K562 (cell line): Measurements from ENCODE around the gene CTSD. TPM values are rescaled to one million over a fixed set of nuclear protein-coding genes. Genes with fewer than 3 reads are reported as not detected.

Experiments
- C11orf30 ChIP-seq: fragments of 450-650 bp; IDR thresholded peaks from 2 replicates; pipeline ENCODE4 v1.6.1; 2016; ENCODE audit warnings: low read depth, mild to moderate bottlenecking
- JUND ChIP-seq, 2 experiments: IDR thresholded peaks; 2 replicates in 1 of 2; 3 replicates in 1 of 2; pipeline ENCODE4 v1.6.1; 2011; ENCODE audit warnings: borderline replicate concordance in 2 of 2, low read depth in 2 of 2, low read length in 2 of 2, improper control_type of control experiment in 1 of 2, missing biosample characterization in 1 of 2, missing genetic modification characterization in 1 of 2, missing genetic modification reagents in 1 of 2
- RCOR1 ChIP-seq, 2 experiments: IDR thresholded peaks; 2 replicates each; pipeline ENCODE4 v1.6.1; 2012; ENCODE audit warnings: low read depth in 2 of 2, low read length in 2 of 2, borderline replicate concordance in 1 of 2, improper control_type of control experiment in 1 of 2
- ZNF318 ChIP-seq, 2 experiments: fragments of 450-650 bp; IDR thresholded peaks; 2 replicates each; pipeline ENCODE4 v1.6.1; 2016; ENCODE audit warnings: mild to moderate bottlenecking in 2 of 2, borderline replicate concordance in 1 of 2, low read depth in 1 of 2, moderate library complexity in 1 of 2
- polyA plus RNA-seq, 8 experiments: library from polyadenylated mRNA; depleted of rRNA in 4 of 8; stranded (reverse) in 5 of 8; unstranded in 3 of 8; fragments of >200 nt; fragmentation: Nextera tagmentation in 2 of 8; fragmentation: Illumina TruSeq in 1 of 8; extraction: Ambion mirVana in 2 of 8; extraction: Trizol in 1 of 8; gene quantifications; 2 replicates each; pipeline versions ENCODE4 v1.2.1 to v1.2.3, GENCODE V29; 2011 to 2014; ENCODE audit warnings: inconsistent platforms in 1 of 8, missing spikeins in 1 of 8
- total RNA-seq, 7 experiments: library from RNA; depleted of rRNA in 6 of 7; stranded (reverse); fragments of >200 nt in 6 of 7; fragmentation: Illumina TruSeq in 2 of 7; extraction: Trizol in 2 of 7; gene quantifications; 2 replicates each; pipeline versions ENCODE4 v1.2.1 to v1.2.3, GENCODE V29; 2011 to 2021; ENCODE audit warnings: low replicate concordance in 1 of 7

CTSD gene
- total and polyA plus RNA-seq, 9 of the 15 experiments (the other 6 are each of a cell fraction or from before 2014, with no cell fraction given) = 1.0 to 112 (median 40.9) TPM

DNA sequence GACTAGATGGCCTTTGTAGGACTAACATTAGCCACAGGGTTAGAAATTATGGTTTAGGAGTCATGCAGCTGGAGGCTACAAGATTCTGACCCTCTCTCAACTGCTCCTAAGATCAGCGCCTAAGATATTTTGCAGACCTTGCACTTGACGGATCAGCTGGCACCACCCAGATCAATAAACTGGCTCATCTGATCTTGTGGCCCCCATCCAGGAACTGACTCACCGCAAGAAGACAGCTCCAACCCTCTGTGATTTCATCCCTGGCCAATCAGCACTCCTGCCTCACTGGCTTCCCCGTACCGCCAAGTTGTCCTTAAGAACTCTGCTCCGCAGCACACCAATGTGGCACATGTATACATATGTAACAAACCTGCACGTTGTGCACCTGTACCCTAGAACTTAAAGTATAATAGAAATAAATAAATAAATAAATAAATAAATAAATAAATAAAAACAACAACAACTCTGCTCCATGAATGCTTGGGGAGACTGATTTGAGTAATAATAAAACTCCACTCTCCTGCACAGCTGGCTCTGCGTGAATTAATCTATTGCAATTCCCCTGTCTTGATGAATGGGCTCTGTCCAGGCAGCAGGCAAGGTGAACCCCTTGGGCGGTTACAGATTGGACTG lies 5.7 kb upstream of the CTSD start (continued):
- 0 out of 4 replicates have a peak, but pooled peaks of 1 of the 2 experiments have one; percentile 24 for TF ChIP-seq ZNF318 (IDR thresholded peaks at IDR 0.05; ENCODE audit: borderline replicate concordance in 1 of 2, low read depth in 1 of 2)
- TF ChIP-seq RCOR1 (IDR thresholded peaks at IDR 0.05; ENCODE audit: borderline replicate concordance in 1 of 2, low read depth in 2 of 2, low read length in 2 of 2) = peak in 1 of 2 experiments; percentile 6; a peak in 1 of 4 replicates
- peak; percentile 69 for TF ChIP-seq JUND (IDR thresholded peaks at IDR 0.05; ENCODE audit: borderline replicate concordance, low read depth, low read length)
- TF ChIP-seq JUND (tag; IDR thresholded peaks at IDR 0.05; ENCODE audit: borderline replicate concordance, low read depth, low read length) = peak; percentile 26; the same call in 1 of the 3 replicates
- peak; percentile 20; the same call in 1 of the 2 replicates for TF ChIP-seq C11orf30
